DOHH2 (cell line): Measurements from ENCODE around the gene SPATA2.
"Not testable (repeated sequence)": the region's sequence is repeated elsewhere in the genome, so short reads cannot be mapped to it uniquely, and the experiment has no call there.

Experiments used
- H3F3A ChIP-seq: fragments of 200-600 bp; sonication (generic), shearing (Covaris generic); 2 replicates; pipeline ENCODE4 v1.6.0; 2016; ENCODE audit warnings: antibody characterized with exemption, mild to moderate bottlenecking; ENCODE audit not compliant: control insufficient read depth, insufficient read depth
- H3K27ac ChIP-seq: fragments of 200-600 bp; sonication (generic); 2 replicates; pipeline ENCODE4 v1.5.1; 2014; ENCODE audit warnings: low read depth, mild to moderate bottlenecking, low read length, moderate library complexity
- H3K27me3 ChIP-seq: fragments of 200-600 bp; sonication (generic); 2 replicates; pipeline ENCODE4 v1.6.1; 2014; ENCODE audit warnings: mild to moderate bottlenecking, low read length, mixed read lengths; ENCODE audit not compliant: control insufficient read depth
- H3K36me3 ChIP-seq: fragments of 200-600 bp; sonication (generic); 2 replicates; pipeline ENCODE4 v1.6.1; 2014; ENCODE audit warnings: mild to moderate bottlenecking, low read length, moderate library complexity, mixed read lengths; ENCODE audit not compliant: control insufficient read depth
- H3K4me1 ChIP-seq: fragments of 200-600 bp; sonication (generic); 2 replicates; pipeline ENCODE4 v1.6.1; 2014; ENCODE audit warnings: mild to moderate bottlenecking, low read length, mixed read lengths; ENCODE audit not compliant: control insufficient read depth
- H3K4me2 ChIP-seq: fragments of 200-600 bp; sonication (generic); 2 replicates; pipeline ENCODE4 v1.6.0; 2014; ENCODE audit warnings: mild to moderate bottlenecking, low read length, moderate library complexity
- H3K4me3 ChIP-seq: fragments of 200-600 bp; sonication (generic); 2 replicates; pipeline ENCODE4 v1.5.1; 2014; ENCODE audit warnings: mild to moderate bottlenecking, low read length, mixed read lengths
- H3K79me2 ChIP-seq: fragments of 200-600 bp; sonication (generic); 2 replicates; pipeline ENCODE4 v1.6.1; 2014; ENCODE audit warnings: mild to moderate bottlenecking, low read length, mixed read lengths; ENCODE audit not compliant: control insufficient read depth
- H3K9me2 ChIP-seq: fragments of 200-600 bp; sonication (generic); replicated peaks from 2 replicates; pipeline ENCODE4 v1.6.1; 2014; ENCODE audit warnings: mild to moderate bottlenecking, low read length, mixed read lengths; ENCODE audit not compliant: control insufficient read depth
- H3K9me3 ChIP-seq: fragments of 200-600 bp; sonication (generic); 2 replicates; pipeline ENCODE4 v1.6.1; 2014; ENCODE audit warnings: antibody characterized with exemption, low read length, mixed read lengths; ENCODE audit not compliant: control insufficient read depth, insufficient read depth
- H4K20me1 ChIP-seq: fragments of 200-600 bp; sonication (generic); 2 replicates; pipeline ENCODE4 v1.6.0; 2014; ENCODE audit warnings: low read depth, mild to moderate bottlenecking, antibody characterized with exemption, low read length, moderate library complexity; ENCODE audit not compliant: control insufficient read depth, insufficient read depth
- CTCF ChIP-seq: fragments of 200-600 bp; sonication (generic); IDR thresholded peaks from one replicate; pipeline ENCODE4 v1.5.1; 2014; ENCODE audit warnings: antibody characterized with exemption, mild to moderate bottlenecking, low read depth, low read length; ENCODE audit not compliant: poor library complexity, severe bottlenecking
- EZH2phosphoT487 ChIP-seq: fragments of 200-600 bp; sonication (generic); IDR thresholded peaks from 2 replicates; pipeline ENCODE4 v1.6.1; 2017; ENCODE audit warnings: borderline replicate concordance, mild to moderate bottlenecking, antibody characterized with exemption, low read length, moderate library complexity, mixed read lengths

SPATA2 gene, protein sequence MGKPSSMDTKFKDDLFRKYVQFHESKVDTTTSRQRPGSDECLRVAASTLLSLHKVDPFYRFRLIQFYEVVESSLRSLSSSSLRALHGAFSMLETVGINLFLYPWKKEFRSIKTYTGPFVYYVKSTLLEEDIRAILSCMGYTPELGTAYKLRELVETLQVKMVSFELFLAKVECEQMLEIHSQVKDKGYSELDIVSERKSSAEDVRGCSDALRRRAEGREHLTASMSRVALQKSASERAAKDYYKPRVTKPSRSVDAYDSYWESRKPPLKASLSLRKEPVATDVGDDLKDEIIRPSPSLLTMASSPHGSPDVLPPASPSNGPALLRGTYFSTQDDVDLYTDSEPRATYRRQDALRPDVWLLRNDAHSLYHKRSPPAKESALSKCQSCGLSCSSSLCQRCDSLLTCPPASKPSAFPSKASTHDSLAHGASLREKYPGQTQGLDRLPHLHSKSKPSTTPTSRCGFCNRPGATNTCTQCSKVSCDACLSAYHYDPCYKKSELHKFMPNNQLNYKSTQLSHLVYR

DNA sequence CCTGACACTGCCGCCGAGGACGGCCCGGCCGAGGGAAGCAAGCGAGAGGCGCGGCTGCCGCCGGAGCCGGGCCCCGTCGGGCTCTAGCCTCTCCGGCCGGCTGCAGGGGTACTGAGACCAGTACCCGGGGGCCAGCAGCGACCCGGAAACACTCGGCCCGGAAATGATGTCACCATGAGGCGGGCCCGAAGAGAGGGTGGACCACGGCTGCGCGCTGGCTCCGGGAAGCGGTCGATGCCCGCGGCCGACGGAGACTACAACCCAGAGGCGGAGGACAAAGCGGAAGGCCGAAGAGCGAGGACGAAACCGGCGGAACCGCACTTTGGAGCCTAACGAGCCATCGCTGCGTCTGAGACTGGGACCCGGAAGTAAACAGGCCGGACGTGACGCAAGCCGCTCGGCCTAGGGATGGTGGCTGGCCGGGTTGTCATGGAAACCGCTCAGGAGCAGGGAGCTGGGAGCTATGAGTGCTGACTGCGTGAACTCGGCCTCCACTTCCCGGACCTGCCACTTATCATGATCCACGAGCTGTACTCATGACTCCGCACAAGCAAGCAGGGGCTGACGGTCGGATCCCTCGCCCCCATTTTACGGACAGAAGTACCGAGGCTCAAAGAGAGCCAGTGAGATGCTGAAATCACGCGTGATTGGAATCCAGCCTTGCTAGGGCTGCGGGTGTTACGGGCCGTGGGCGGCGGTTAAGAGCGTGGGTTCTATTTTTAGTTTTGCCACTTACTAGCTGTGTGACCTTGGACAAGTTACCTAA, at the start of gene SPATA2:
Gene SPATA2 (minus strand): TSS at position 150 of the 766 bp plus-strand sequence. CDS start 7,039 bp downstream, outside the sequence.
- H3K27ac ChIP-seq, result peak within 1 kb of the TSS; percentile 92

DNA sequence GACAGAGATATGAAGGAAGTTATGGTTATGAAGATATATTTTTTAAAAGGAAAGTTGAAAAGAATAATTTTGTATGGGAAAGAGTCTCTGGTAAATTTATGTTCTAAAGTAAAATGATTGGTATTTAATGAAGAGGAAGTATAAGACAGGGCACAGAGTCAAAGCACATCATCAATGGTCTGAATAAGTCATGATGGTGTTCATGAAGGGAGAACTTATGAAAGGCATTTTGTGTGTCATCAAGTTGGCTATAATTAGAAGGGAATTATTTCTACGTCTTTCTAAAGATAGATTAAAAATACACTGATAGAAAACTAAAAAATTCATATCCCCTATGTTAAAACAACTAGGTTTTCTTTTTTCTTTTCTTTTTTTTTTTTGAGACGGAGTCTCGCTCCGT, 46.1 kb upstream of the SPATA2 start:
- H3K9me2 ChIP-seq, result no peaks in the 10 kb centered on the region
- peaks cover 4% of the 10 kb centered on the region; the same call in 1 of the 2 replicates for H3K36me3 ChIP-seq
- no peaks in the 10 kb centered on the region for H3K9me3 ChIP-seq
- no peak overlapping the region for H3K4me2 ChIP-seq
- TF ChIP-seq EZH2phosphoT487, result no peak
- no peak for TF ChIP-seq CTCF
- no peaks in the 10 kb centered on the region for H4K20me1 ChIP-seq
- H3K4me3 ChIP-seq, result no peak overlapping the region
- no peaks in the 10 kb centered on the region for H3K79me2 ChIP-seq
- H3F3A ChIP-seq, result no peaks in the 10 kb centered on the region
- H3K4me1 ChIP-seq, result no peaks in the 10 kb centered on the region
- no peaks in the 10 kb centered on the region for H3K27me3 ChIP-seq
- H3K27ac ChIP-seq, result no peak overlapping the region

More for the DNA sequence above, at the start of gene SPATA2:
- peaks cover 17% of the 10 kb centered on the region for H4K20me1 ChIP-seq
- H3K79me2 ChIP-seq, result peaks cover 57% of the 10 kb centered on the region
- peaks cover 6% of the 10 kb centered on the region for H3K36me3 ChIP-seq
- H3K27me3 ChIP-seq, result no peaks in the 10 kb centered on the region
- peak within 1 kb of the TSS; percentile 87 for H3K4me3 ChIP-seq
- no peak for TF ChIP-seq EZH2phosphoT487
- no peak for TF ChIP-seq CTCF
- H3K4me1 ChIP-seq, result peaks cover 23% of the 10 kb centered on the region
- peak within 1 kb of the TSS; percentile 92 for H3K4me2 ChIP-seq
- H3K9me3 ChIP-seq, result no peaks in the 10 kb centered on the region
- no peaks in the 10 kb centered on the region for H3K9me2 ChIP-seq
- H3F3A ChIP-seq, result peaks cover 3% of the 10 kb centered on the region; the same call in 1 of the 2 replicates

DNA sequence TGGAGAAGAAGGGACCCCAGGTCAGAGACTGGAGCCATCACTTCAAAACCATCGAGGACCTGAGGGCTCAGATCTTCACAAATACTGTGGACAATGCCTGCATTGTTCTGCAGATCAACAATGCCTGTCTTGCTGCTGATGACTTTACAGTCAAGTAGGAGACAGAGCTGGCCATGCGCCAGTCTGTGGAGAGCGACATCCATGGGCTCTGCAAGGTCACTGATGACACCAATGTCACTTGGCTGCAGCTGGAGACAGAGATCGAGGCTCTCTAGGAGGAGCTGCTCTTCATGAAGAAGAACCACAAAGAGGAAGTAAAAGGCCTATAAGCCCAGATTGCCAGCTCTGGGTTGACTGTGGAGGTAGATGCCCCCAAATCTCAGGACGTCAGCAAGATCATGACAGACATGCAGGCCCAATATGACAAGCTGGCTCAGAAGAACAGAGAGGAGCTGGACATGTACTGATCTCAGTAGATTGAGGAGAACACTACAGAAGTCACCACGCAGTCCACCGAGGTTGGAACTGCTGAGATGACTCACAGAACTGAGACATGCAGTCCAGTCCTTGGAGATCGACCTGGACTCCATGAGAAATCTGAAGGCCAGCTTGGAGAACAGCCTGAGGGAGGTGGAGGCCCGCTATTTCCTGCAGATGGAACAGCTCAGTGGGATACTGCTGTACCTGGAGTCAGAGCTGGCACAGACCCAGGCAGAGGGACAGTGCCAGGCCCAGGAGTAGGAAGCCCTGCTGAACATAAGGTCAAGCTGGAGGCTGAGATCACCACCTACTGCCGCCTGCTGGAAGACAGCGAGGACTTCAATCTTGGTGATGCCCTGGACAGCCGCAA, 42.0 kb upstream of the SPATA2 start:
- H3K27ac ChIP-seq, H3K4me3 ChIP-seq, H3K4me1 ChIP-seq, H3K4me2 ChIP-seq, H3K27me3 ChIP-seq, H3K79me2 ChIP-seq, H3F3A ChIP-seq, H4K20me1 ChIP-seq, H3K9me3 ChIP-seq, H3K9me2 ChIP-seq: not testable (repeated sequence)
- H3K36me3 ChIP-seq, result peaks cover 28% of the 10 kb centered on the region
